AG10803 (cell line): Measurements from ENCODE around the gene ARL6IP4.

Experiments
- DNase-seq: peaks from one replicate; pipeline ENCODE4 v3.0.0; 2010; ENCODE audit warnings: low read depth
- H3K4me3 ChIP-seq: 2 replicates; pipeline ENCODE4 v1.5.1; 2011; ENCODE audit warnings: mild to moderate bottlenecking, low read length, control low read depth
- TF ChIP-seq, protein P1 (sequence below): conservative IDR thresholded peaks from 2 replicates; pipeline ENCODE4 v1.5.1; 2011; ENCODE audit warnings: mild to moderate bottlenecking, low read length, control low read depth, inconsistent platforms

Gene ARL6IP4

DNA sequence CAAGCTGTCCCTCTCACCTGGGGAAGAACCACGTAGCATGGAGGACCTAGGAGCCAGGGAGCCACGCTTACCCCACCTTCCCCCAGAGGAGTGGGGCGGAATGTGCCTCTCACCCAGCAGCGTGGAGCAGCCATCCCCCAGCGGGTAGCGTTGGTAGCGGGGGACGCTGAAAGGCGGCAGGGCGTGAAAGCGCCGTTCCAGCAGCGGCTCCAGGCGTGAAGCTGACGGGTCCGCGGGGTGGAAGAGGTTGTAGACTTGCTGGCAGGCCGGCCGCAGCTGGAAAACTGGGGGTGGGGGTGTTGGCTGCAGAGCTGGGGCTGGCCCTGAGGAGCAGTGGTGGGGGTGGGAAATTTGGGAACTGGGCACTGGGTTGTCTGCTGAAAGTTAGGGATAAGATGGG lies 11.9 kb downstream of the ARL6IP4 start:
- no peak overlapping the region for H3K4me3 ChIP-seq
- TF ChIP-seq, protein P1, sequence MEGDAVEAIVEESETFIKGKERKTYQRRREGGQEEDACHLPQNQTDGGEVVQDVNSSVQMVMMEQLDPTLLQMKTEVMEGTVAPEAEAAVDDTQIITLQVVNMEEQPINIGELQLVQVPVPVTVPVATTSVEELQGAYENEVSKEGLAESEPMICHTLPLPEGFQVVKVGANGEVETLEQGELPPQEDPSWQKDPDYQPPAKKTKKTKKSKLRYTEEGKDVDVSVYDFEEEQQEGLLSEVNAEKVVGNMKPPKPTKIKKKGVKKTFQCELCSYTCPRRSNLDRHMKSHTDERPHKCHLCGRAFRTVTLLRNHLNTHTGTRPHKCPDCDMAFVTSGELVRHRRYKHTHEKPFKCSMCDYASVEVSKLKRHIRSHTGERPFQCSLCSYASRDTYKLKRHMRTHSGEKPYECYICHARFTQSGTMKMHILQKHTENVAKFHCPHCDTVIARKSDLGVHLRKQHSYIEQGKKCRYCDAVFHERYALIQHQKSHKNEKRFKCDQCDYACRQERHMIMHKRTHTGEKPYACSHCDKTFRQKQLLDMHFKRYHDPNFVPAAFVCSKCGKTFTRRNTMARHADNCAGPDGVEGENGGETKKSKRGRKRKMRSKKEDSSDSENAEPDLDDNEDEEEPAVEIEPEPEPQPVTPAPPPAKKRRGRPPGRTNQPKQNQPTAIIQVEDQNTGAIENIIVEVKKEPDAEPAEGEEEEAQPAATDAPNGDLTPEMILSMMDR = no peak
- no peak for DNase-seq

DNA sequence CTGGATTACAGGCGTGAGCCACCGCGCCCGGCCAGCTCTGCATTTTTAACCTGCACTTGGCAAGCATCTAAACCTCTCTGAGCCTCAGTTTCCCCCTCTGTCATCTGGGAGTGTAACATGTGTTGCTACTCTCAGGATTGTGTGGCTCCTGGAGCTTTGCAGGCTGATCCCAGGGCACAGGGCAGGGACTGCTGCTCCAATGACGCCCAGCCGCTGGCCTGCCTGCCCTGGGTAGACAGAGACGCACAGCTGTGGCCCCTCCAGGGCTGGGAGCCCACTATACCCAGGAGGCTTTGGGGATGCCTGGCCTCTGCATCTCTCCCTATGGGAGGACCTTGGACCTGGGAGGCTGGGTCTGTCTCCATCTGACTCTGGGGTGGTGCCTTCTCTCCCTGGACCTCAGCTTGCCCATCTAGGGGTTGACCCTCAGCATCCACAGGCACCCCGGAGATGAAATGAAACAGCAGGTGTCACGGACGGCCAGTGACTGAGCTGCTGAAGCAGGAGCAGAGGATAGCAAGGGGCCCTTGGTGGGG lies 13.7 kb downstream of the ARL6IP4 start:
- DNase-seq = no peak
- no peak overlapping the region for H3K4me3 ChIP-seq
- TF ChIP-seq, protein P1 = no peak

DNA sequence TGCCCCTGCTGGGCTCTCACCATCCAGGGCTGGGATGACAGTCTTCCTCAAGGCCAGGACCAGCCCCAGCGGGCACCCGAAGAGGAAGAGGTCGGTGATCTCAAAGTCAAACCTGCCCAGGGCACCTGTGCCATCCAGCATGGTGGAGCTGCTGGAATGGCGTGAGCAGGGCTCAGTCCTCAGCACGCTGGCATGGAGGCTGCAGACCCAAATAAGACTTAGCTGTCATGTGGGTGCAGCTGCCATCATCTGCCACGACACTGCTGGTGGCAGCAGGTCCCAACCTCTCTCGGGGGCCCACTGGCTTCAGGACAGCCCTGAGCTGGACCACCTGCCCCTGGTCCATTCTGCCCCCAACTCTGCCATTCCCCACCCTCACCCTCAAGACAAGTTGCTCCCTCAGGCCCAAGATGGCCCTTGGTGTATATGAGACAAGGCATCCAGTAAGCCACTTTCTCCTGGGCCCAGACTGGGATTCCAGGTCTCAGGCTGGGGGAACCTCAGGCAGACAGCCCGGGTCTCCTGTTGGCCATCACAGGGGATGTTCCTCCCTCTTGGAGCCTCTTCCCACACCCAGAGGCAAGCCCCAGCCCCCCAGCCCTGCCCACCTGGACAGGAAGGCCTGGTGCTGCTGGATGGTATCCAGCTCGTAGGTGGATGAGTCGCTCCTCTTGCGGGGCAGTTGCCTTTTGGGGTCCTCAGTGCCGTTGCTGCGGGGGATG lies 14.5 kb downstream of the ARL6IP4 start:
- no peak overlapping the region for H3K4me3 ChIP-seq
- TF ChIP-seq, protein P1 = no peak
- DNase-seq = no peak

DNA sequence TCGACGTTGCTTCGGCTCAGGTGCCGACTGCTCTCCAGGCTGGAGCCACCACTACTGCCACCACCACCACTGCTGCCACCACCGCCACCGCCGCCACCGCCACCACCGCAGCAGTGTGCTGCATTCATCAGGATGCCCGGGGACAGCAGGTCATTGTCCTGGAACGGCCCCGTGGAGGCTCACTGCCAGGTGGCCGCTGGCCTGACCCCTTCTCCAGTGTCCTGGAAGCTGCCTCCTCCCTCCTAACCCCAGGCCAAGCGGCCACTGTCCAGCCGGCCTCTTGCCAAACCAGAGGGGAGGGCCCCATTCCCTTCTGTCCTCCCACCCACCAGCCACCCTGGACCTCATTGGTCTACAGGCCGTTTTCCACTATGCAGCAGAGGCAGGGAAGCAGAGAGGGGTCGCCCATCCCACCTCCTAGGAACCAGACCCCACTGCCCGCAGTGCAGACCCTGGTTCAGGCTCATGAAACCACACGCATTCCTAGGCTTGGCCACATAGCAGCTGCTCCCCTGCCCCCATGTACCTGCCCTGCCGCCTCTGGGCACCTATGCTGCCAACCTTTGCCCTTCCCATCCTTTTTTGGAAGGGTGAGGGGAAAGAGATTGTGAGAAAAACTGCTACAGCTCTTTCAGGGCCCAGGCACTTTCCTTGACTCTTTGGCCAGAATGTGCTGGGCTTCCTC lies 15.2 kb downstream of the ARL6IP4 start:
- TF ChIP-seq, protein P1 = no peak
- no peak for DNase-seq
- no peak overlapping the region for H3K4me3 ChIP-seq

DNA sequence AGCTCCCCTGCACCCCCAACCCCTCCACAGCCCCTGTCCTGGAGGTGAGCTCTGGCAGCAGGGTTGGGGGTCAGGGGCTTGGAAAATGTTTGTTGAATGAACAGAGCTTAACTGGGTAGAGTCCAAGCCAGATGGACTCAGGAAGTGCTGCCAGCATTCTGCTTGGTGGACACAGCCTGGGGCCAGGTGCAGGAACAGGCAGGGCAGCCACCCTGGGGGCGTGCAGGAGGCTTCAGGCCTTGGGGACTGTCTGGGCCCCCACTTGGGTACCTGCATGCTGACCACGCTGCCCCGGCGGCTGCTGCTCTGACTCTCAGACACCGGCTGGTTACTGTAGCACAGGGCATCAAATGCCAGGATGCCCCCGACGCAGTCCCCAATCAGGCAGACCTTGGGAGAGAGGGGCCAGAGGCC lies 15.7 kb downstream of the ARL6IP4 start:
- no peak overlapping the region for H3K4me3 ChIP-seq
- no peak for DNase-seq
- TF ChIP-seq, protein P1 = no peak

DNA sequence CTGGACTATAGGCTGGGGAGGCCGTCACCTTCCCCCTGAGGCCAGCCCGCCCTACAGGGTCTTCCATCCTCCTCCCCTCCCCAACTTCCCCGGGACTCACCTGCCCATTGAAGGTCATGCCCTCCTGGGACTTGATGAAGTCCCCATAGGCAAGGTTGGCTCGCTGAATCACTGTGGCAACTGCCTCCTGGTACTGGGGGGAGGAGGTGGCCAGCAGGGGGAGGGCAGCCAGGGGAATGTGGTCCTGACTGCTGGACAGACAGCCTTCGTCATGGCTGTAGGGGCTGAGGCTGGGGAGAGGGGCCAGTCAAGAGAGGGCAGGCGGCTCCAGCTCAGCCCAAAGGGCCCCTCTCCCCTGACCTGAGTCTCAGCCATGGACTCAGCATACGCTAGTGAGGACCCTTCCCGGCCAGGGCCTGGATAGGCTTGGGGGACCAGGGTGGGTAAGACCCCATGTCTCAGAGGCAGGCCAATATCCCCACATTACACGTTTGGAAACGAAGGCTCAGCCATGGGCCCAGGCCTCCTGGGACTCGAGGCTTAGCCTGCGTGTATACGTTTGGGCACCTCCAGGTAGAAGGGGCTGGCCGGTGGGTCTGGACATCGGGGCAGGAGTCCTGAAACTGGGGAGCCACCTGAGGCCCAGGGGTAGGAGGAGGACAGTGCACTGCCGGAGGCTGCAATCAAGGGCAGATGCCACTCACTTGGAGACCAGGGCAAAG lies 16.3 kb downstream of the ARL6IP4 start:
- no peak for DNase-seq
- TF ChIP-seq, protein P1 = no peak
- H3K4me3 ChIP-seq = no peak overlapping the region
